Activated naive CD8-positive, alpha-beta T cell treated with anti-CD3 and anti-CD28 coated beads for 36 hours (primary cell): ENCODE results near the gene IL21R. TPM values are rescaled to one million over a fixed set of nuclear protein-coding genes. Genes with fewer than 3 reads are reported as not detected.

Experiments used
- DNase-seq: peaks from one replicate; pipeline ENCODE4 v3.0.0; 2021
- H3K27ac Mint-ChIP-seq: one replicate; pipeline ENCODE4 v1.8.0; 2022; ENCODE audit warnings: mild to moderate bottlenecking, moderate library complexity, mixed read lengths
- H3K27me3 Mint-ChIP-seq: one replicate; pipeline ENCODE4 v1.8.0; 2022; ENCODE audit warnings: mild to moderate bottlenecking, mixed read lengths
- H3K36me3 Mint-ChIP-seq: one replicate; pipeline ENCODE4 v1.8.0; 2021; ENCODE audit warnings: mild to moderate bottlenecking, mixed read lengths
- H3K4me1 Mint-ChIP-seq: one replicate; pipeline ENCODE4 v1.8.0; 2021; ENCODE audit warnings: mixed read lengths
- H3K4me3 Mint-ChIP-seq: one replicate; pipeline ENCODE4 v1.8.0; 2022; ENCODE audit warnings: mild to moderate bottlenecking, moderate library complexity, mixed read lengths
- H3K9me3 Mint-ChIP-seq: one replicate; pipeline ENCODE4 v1.8.0; 2022; ENCODE audit warnings: mixed read lengths
- total RNA-seq, 2 experiments: library from RNA; stranded (reverse); gene quantifications; one replicate each; pipeline ENCODE4 v1.2.3, GENCODE V29; 2021

Gene IL21R
- total RNA-seq, 2 experiments from 2014 or later, result 99.3 to 99.5 TPM

- Mint-ChIP-seq H3K27ac (peak overlapping the region; percentile 99), H3K36me3 (peaks cover 54% of the 10 kb centered on the region), H3K4me1 (peaks cover 61% of the 10 kb centered on the region), H3K27me3 (no peaks in the 10 kb centered on the region), H3K9me3 (peaks cover 18% of the 10 kb centered on the region), H3K4me3 (peak overlapping the region; percentile 26)
- peak; percentile 94 for DNase-seq
Measured at GRCh38 chr16:27367461-27368357, 34.3 kb upstream of the IL21R start.

GRCh38 chr16:27368358-27368722 lies 33.6 kb upstream of the IL21R start:
- Mint-ChIP-seq H3K27ac (peak overlapping the region; percentile 99), H3K4me1 (peaks cover 59% of the 10 kb centered on the region), H3K4me3 (peak overlapping the region; percentile 33), H3K36me3 (peaks cover 50% of the 10 kb centered on the region), H3K9me3 (peaks cover 18% of the 10 kb centered on the region), H3K27me3 (no peaks in the 10 kb centered on the region)
- DNase-seq, result no peak

GRCh38 chr16:27369806-27370205 lies 32.2 kb upstream of the IL21R start:
- Mint-ChIP-seq H3K27me3 (no peaks in the 10 kb centered on the region), H3K36me3 (peaks cover 35% of the 10 kb centered on the region), H3K4me1 (peaks cover 44% of the 10 kb centered on the region), H3K4me3 (no peak overlapping the region), H3K9me3 (peaks cover 18% of the 10 kb centered on the region), H3K27ac (peak overlapping the region; percentile 99)
- DNase-seq, result no peak

GRCh38 chr16:27370318-27370717 lies 31.7 kb upstream of the IL21R start:
- no peak for DNase-seq
- Mint-ChIP-seq H3K9me3 (peaks cover 17% of the 10 kb centered on the region), H3K36me3 (peaks cover 30% of the 10 kb centered on the region), H3K4me3 (no peak overlapping the region), H3K27ac (peak overlapping the region; percentile 99), H3K27me3 (no peaks in the 10 kb centered on the region), H3K4me1 (peaks cover 39% of the 10 kb centered on the region)

GRCh38 chr16:27373312-27373711 lies 28.7 kb upstream of the IL21R start:
- peaks cover 17% of the 10 kb centered on the region for H3K9me3 Mint-ChIP-seq
- peaks cover 28% of the 10 kb centered on the region for H3K4me1 Mint-ChIP-seq
- H3K27me3 Mint-ChIP-seq, result no peaks in the 10 kb centered on the region
- DNase-seq, result no peak
- no peak overlapping the region for H3K4me3 Mint-ChIP-seq
- H3K27ac Mint-ChIP-seq, result no peak overlapping the region
- peaks cover 23% of the 10 kb centered on the region for H3K36me3 Mint-ChIP-seq

GRCh38 chr16:27374221-27374803 lies 27.7 kb upstream of the IL21R start:
- no peak overlapping the region for H3K4me3 Mint-ChIP-seq
- H3K27me3 Mint-ChIP-seq, result no peaks in the 10 kb centered on the region
- DNase-seq, result no peak
- H3K36me3 Mint-ChIP-seq, result peaks cover 22% of the 10 kb centered on the region
- H3K27ac Mint-ChIP-seq, result no peak overlapping the region
- peaks cover 17% of the 10 kb centered on the region for H3K9me3 Mint-ChIP-seq
- peaks cover 31% of the 10 kb centered on the region for H3K4me1 Mint-ChIP-seq

- Mint-ChIP-seq H3K4me1 (peaks cover 25% of the 10 kb centered on the region), H3K9me3 (peaks cover 12% of the 10 kb centered on the region), H3K4me3 (no peak overlapping the region), H3K27ac (no peak overlapping the region), H3K36me3 (peaks cover 16% of the 10 kb centered on the region), H3K27me3 (no peaks in the 10 kb centered on the region)
- DNase-seq, result peak; percentile 58
Measured at GRCh38 chr16:27374804-27375425, 27.1 kb upstream of the IL21R start.

- Mint-ChIP-seq H3K4me3 (no peak overlapping the region), H3K4me1 (peaks cover 21% of the 10 kb centered on the region), H3K36me3 (peaks cover 3% of the 10 kb centered on the region), H3K27ac (peak overlapping the region; percentile 75), H3K9me3 (no peaks in the 10 kb centered on the region), H3K27me3 (no peaks in the 10 kb centered on the region)
- no peak for DNase-seq
Measured at GRCh38 chr16:27377666-27378485, 24.1 kb upstream of the IL21R start.

GRCh38 chr16:27378871-27379481 lies 23.0 kb upstream of the IL21R start:
- H3K27me3 Mint-ChIP-seq, result no peaks in the 10 kb centered on the region
- H3K4me3 Mint-ChIP-seq, result peak overlapping the region; percentile 18

GRCh38 chr16:27379919-27380318 lies 22.1 kb upstream of the IL21R start:
- H3K27ac Mint-ChIP-seq, result no peak overlapping the region
- peaks cover 27% of the 10 kb centered on the region for H3K4me1 Mint-ChIP-seq

More at GRCh38 chr16:27378871-27379481, 23.0 kb upstream of the IL21R start:
- H3K9me3 Mint-ChIP-seq, result peaks cover under 1% of the 10 kb centered on the region
- H3K27ac Mint-ChIP-seq, result peak overlapping the region; percentile 61
- H3K36me3 Mint-ChIP-seq, result peaks cover 3% of the 10 kb centered on the region
- peak; percentile 40 for DNase-seq
- H3K4me1 Mint-ChIP-seq, result peaks cover 21% of the 10 kb centered on the region

GRCh38 chr16:27381236-27381635 lies 20.7 kb upstream of the IL21R start:
- Mint-ChIP-seq H3K36me3 (peaks cover 10% of the 10 kb centered on the region), H3K9me3 (peaks cover 9% of the 10 kb centered on the region), H3K27ac (no peak overlapping the region)

More at GRCh38 chr16:27379919-27380318, 22.1 kb upstream of the IL21R start:
- no peak for DNase-seq
- H3K9me3 Mint-ChIP-seq, result peaks cover 9% of the 10 kb centered on the region
- peaks cover 10% of the 10 kb centered on the region for H3K36me3 Mint-ChIP-seq
- no peaks in the 10 kb centered on the region for H3K27me3 Mint-ChIP-seq
- H3K4me3 Mint-ChIP-seq, result no peak overlapping the region

GRCh38 chr16:27381974-27382855 lies 19.8 kb upstream of the IL21R start:
- Mint-ChIP-seq H3K36me3 (peaks cover 8% of the 10 kb centered on the region), H3K27me3 (no peaks in the 10 kb centered on the region), H3K4me3 (no peak overlapping the region), H3K27ac (no peak overlapping the region), H3K4me1 (peaks cover 24% of the 10 kb centered on the region), H3K9me3 (peaks cover 9% of the 10 kb centered on the region)
- no peak for DNase-seq

More at GRCh38 chr16:27381236-27381635, 20.7 kb upstream of the IL21R start:
- no peak overlapping the region for H3K4me3 Mint-ChIP-seq
- DNase-seq, result no peak
- H3K27me3 Mint-ChIP-seq, result no peaks in the 10 kb centered on the region
- H3K4me1 Mint-ChIP-seq, result peaks cover 27% of the 10 kb centered on the region

- Mint-ChIP-seq H3K27me3 (no peaks in the 10 kb centered on the region), H3K4me1 (peaks cover 14% of the 10 kb centered on the region), H3K27ac (peak overlapping the region; percentile 54), H3K4me3 (no peak overlapping the region), H3K36me3 (peaks cover 8% of the 10 kb centered on the region), H3K9me3 (peaks cover 9% of the 10 kb centered on the region)
- no peak for DNase-seq
Measured at GRCh38 chr16:27383556-27384243, 18.3 kb upstream of the IL21R start.
